Chondrocyte (in vitro differentiated cells): Measurements from ENCODE around the gene MSL3B. TPM values are rescaled to one million over a fixed set of nuclear protein-coding genes. Genes with fewer than 3 reads are reported as not detected.

Experiments used
- DNase-seq: peaks from one replicate; pipeline ENCODE4 v3.0.0; 2021; ENCODE audit warnings: mixed read lengths, low spot score
- H3K27ac Mint-ChIP-seq: one replicate; pipeline ENCODE4 v1.8.0; 2021; ENCODE audit warnings: mild to moderate bottlenecking, moderate library complexity, mixed read lengths; ENCODE audit not compliant: unreplicated experiment
- H3K27me3 Mint-ChIP-seq: 2 replicates; pipeline ENCODE4 v1.8.0; 2021; ENCODE audit warnings: low read depth, mixed read lengths
- H3K36me3 Mint-ChIP-seq: 2 replicates; pipeline ENCODE4 v1.8.0; 2021; ENCODE audit warnings: low read depth, mixed read lengths
- H3K4me1 Mint-ChIP-seq: 2 replicates; pipeline ENCODE4 v1.8.0; 2021; ENCODE audit warnings: low read depth, mild to moderate bottlenecking, mixed read lengths
- H3K4me3 Mint-ChIP-seq: one replicate; pipeline ENCODE4 v1.8.0; 2021; ENCODE audit warnings: mild to moderate bottlenecking, moderate library complexity, mixed read lengths; ENCODE audit not compliant: unreplicated experiment
- H3K9me3 Mint-ChIP-seq: 2 replicates; pipeline ENCODE4 v1.8.0; 2021; ENCODE audit warnings: low read depth, mixed read lengths
- CTCF ChIP-seq: fragments of 200-600 bp; sonication (generic); IDR thresholded peaks from 2 replicates; pipeline ENCODE4 v1.5.0; 2021; ENCODE audit warnings: antibody characterized with exemption, mild to moderate bottlenecking, moderate library complexity
- total RNA-seq: library from RNA; stranded (reverse); gene quantifications from 3 replicates; pipeline ENCODE4 v1.2.1, GENCODE V29; 2021

Gene MSL3B

GRCh38 chr2:233815861-233816260 is 52.3 kb downstream of the MSL3B start:
- Mint-ChIP-seq H3K27me3 (peaks cover 6% of the 10 kb centered on the region), H3K9me3 (no peaks in the 10 kb centered on the region), H3K36me3 (peaks cover 1% of the 10 kb centered on the region), H3K4me3 (no peak overlapping the region), H3K4me1 (peaks cover 26% of the 10 kb centered on the region), H3K27ac (no peak overlapping the region)
- no peak for TF ChIP-seq CTCF
- no peak for DNase-seq

Other genes with a start within 250 kb of the MSL3B start
- not detected in 3 replicates for gene UGT1A10, start 231.9 kb downstream of the MSL3B start, total RNA-seq
- 0.10 TPM in 1 of 3 replicates, not detected in the others for gene UGT1A9, start 196.5 kb downstream of the MSL3B start, total RNA-seq
- gene UGT1A7, start 186.5 kb downstream of the MSL3B start, total RNA-seq = 0.12 to 0.23 TPM in 2 of 3 replicates, not detected in the other
- gene UGT1A6, start 175.5 kb downstream of the MSL3B start, total RNA-seq = 0.17 TPM in 1 of 3 replicates, not detected in the others
- gene UGT1A5, start 155.5 kb downstream of the MSL3B start, total RNA-seq = not detected in 3 replicates
- not detected in 3 replicates for gene UGT1A4, start 149.7 kb downstream of the MSL3B start, total RNA-seq
- not detected in 3 replicates for gene UGT1A3, start 139.3 kb downstream of the MSL3B start, total RNA-seq
- not detected in 3 replicates for gene UGT1A1, start 108.1 kb downstream of the MSL3B start, total RNA-seq
- gene MROH2A, start 90.1 kb downstream of the MSL3B start, total RNA-seq = not detected in 3 replicates
- gene HJURP, start 13.9 kb downstream of the MSL3B start, total RNA-seq = 6.9 to 9.2 TPM (median 8.2 TPM) in 3 replicates
- gene TRPM8, start 49.0 kb upstream of the MSL3B start, total RNA-seq = 0.15 TPM in 1 of 3 replicates, not detected in the others
- gene SPP2, start 182.3 kb upstream of the MSL3B start, total RNA-seq = not detected in 3 replicates